GM23338 (cell line): ENCODE results near the gene FARP1. TPM values are rescaled to one million over a fixed set of nuclear protein-coding genes. Genes with fewer than 3 reads are reported as not detected.

Source experiments
- ATAC-seq: fragments of 200-7000 bp; cut with Tn5 transposase; 3 replicates; pipeline ENCODE4 v1.9.1; 2020
- DNase-seq: peaks from one replicate; pipeline ENCODE4 v3.0.0-alpha.2; 2015; ENCODE audit warnings: low spot score
- H2AFZ ChIP-seq: fragments of 200-600 bp; sonication (generic); 2 replicates; pipeline ENCODE4 v1.8.0; 2016; ENCODE audit warnings: antibody characterized with exemption, mild to moderate bottlenecking, moderate library complexity
- H3F3A ChIP-seq: fragments of 200-600 bp; sonication (generic); replicated peaks from 2 replicates; pipeline ENCODE4 v1.8.0; 2017; ENCODE audit warnings: antibody characterized with exemption, mixed run types, low read depth
- H3K27ac ChIP-seq: fragments of 200-600 bp; sonication (generic); 2 replicates; pipeline ENCODE4 v1.6.1; 2016; ENCODE audit warnings: low read depth
- H3K27me3 ChIP-seq: fragments of 200-600 bp; sonication (generic); 2 replicates; pipeline ENCODE4 v1.8.0; 2016; ENCODE audit warnings: mild to moderate bottlenecking, mixed run types, moderate library complexity; ENCODE audit not compliant: insufficient read depth
- H3K36me3 ChIP-seq: fragments of 200-600 bp; sonication (generic); 2 replicates; pipeline ENCODE4 v1.8.0; 2016; ENCODE audit warnings: mild to moderate bottlenecking; ENCODE audit not compliant: insufficient read depth
- H3K4me1 ChIP-seq: fragments of 200-600 bp; sonication (generic); 2 replicates; pipeline ENCODE4 v1.8.0; 2016; ENCODE audit warnings: mild to moderate bottlenecking, moderate library complexity; ENCODE audit not compliant: insufficient read depth
- H3K4me2 ChIP-seq: fragments of 200-600 bp; sonication (generic); 2 replicates; pipeline ENCODE4 v1.7.1; 2017; ENCODE audit warnings: mixed run types
- H3K4me3 ChIP-seq: fragments of 200-600 bp; sonication (generic); 2 replicates; pipeline ENCODE4 v1.6.1; 2016; ENCODE audit warnings: mixed run types
- H3K79me2 ChIP-seq: fragments of 200-600 bp; sonication (generic); replicated peaks from 2 replicates; pipeline ENCODE4 v1.8.0; 2017; ENCODE audit warnings: mild to moderate bottlenecking; ENCODE audit not compliant: insufficient read depth
- H3K9me2 ChIP-seq: fragments of 200-600 bp; sonication (generic); 2 replicates; pipeline ENCODE4 v1.8.0; 2017; ENCODE audit not compliant: insufficient read depth
- H4K20me1 ChIP-seq: fragments of 200-600 bp; sonication (generic); replicated peaks from 2 replicates; pipeline ENCODE4 v1.8.0; 2017; ENCODE audit warnings: mild to moderate bottlenecking; ENCODE audit not compliant: insufficient read depth
- H3K27ac Mint-ChIP-seq: 2 replicates; pipeline ENCODE4 v1.8.0; 2020; ENCODE audit warnings: inconsistent platforms, mild to moderate bottlenecking, moderate library complexity, mixed read lengths
- H3K27me3 Mint-ChIP-seq: 3 replicates; pipeline ENCODE4 v1.8.0; 2022; ENCODE audit warnings: low read depth, mild to moderate bottlenecking, moderate library complexity, mixed read lengths, inconsistent platforms; ENCODE audit not compliant: insufficient read depth, poor library complexity
- H3K36me3 Mint-ChIP-seq: 3 replicates; pipeline ENCODE4 v1.8.0; 2021; ENCODE audit warnings: low read depth, mild to moderate bottlenecking, inconsistent platforms, moderate library complexity, mixed read lengths
- H3K4me1 Mint-ChIP-seq: 3 replicates; pipeline ENCODE4 v1.8.0; 2020; ENCODE audit warnings: mild to moderate bottlenecking, inconsistent platforms, mixed read lengths
- H3K4me3 Mint-ChIP-seq: 3 replicates; pipeline ENCODE4 v1.8.0; 2021; ENCODE audit warnings: moderate library complexity, mild to moderate bottlenecking, inconsistent platforms, mixed read lengths
- H3K9me3 Mint-ChIP-seq: 3 replicates; pipeline ENCODE4 v1.8.0; 2020; ENCODE audit warnings: moderate library complexity, mild to moderate bottlenecking, inconsistent platforms, mixed read lengths
- CREB1 ChIP-seq: fragments of 250-450 bp; sonication (Bioruptor Pico); IDR thresholded peaks from 2 replicates; pipeline ENCODE4 v1.5.0; 2020; ENCODE audit warnings: low read depth, mild to moderate bottlenecking, moderate library complexity
- CTCF ChIP-seq, 2 experiments: fragments of 200-600 bp in 1 of 2; sonication (generic) in 1 of 2; conservative IDR thresholded peaks; 2 replicates each; pipeline versions ENCODE4 v1.5.1 to v1.6.1; 2016 to 2017; ENCODE audit warnings: antibody characterized with exemption in 2 of 2, low read depth in 2 of 2, mild to moderate bottlenecking in 2 of 2, moderate library complexity in 1 of 2
- ETS1 ChIP-seq: IDR thresholded peaks from 2 replicates; pipeline ENCODE4 v1.6.1; 2016; ENCODE audit warnings: antibody characterized with exemption
- EZH2 ChIP-seq: fragments of 200-600 bp; sonication (generic); IDR thresholded peaks from one replicate; pipeline ENCODE4 v1.8.0; 2017; ENCODE audit warnings: antibody characterized with exemption, mild to moderate bottlenecking, low read depth; ENCODE audit not compliant: unreplicated experiment
- EZH2phosphoT487 ChIP-seq: fragments of 200-600 bp; sonication (generic); IDR thresholded peaks from one replicate; pipeline ENCODE4 v1.8.1; 2018; ENCODE audit warnings: antibody characterized with exemption; ENCODE audit not compliant: unreplicated experiment
- JUNB ChIP-seq: IDR thresholded peaks from one replicate; pipeline ENCODE4 v1.6.1; 2016; ENCODE audit warnings: antibody characterized with exemption; ENCODE audit not compliant: unreplicated experiment
- NANOG ChIP-seq: IDR thresholded peaks from 2 replicates; pipeline ENCODE4 v1.6.1; 2016; ENCODE audit warnings: antibody characterized with exemption, borderline replicate concordance
- POLR2AphosphoS5 ChIP-seq: IDR thresholded peaks from 2 replicates; pipeline ENCODE4 v1.6.1; 2016; ENCODE audit warnings: antibody characterized with exemption, low read depth
- REST ChIP-seq: IDR thresholded peaks from one replicate; pipeline ENCODE4 v1.6.1; 2018; ENCODE audit warnings: antibody characterized with exemption; ENCODE audit not compliant: unreplicated experiment
- STAT1 ChIP-seq: IDR thresholded peaks from one replicate; pipeline ENCODE4 v1.6.1; 2016; ENCODE audit warnings: antibody characterized with exemption; ENCODE audit not compliant: unreplicated experiment
- ZNF114 ChIP-seq: fragments of 250-450 bp; sonication (Bioruptor Pico); IDR thresholded peaks from 2 replicates; pipeline ENCODE4 v1.5.0; 2020; ENCODE audit warnings: mild to moderate bottlenecking, moderate library complexity
- polyA plus RNA-seq: library from polyadenylated mRNA; unstranded; fragments of >200 nt; fragmentation: Nextera tagmentation; extraction: Ambion mirVana; gene quantifications from 2 replicates; pipeline ENCODE4 v1.2.1, GENCODE V29; 2016
- total RNA-seq: library from RNA; depleted of rRNA; stranded (reverse); fragments of >200 nt; shearing (Covaris generic); gene quantifications from 2 replicates; pipeline ENCODE4 v1.2.3, GENCODE V29; 2014

FARP1 gene
- total and polyA plus RNA-seq, 2 experiments from 2014 or later: 53.6 to 82.5 TPM

- Histone ChIP-seq H3K27ac (peak overlapping the region; percentile 50; the same call in 1 of the 2 replicates), H3K4me3 (no peak overlapping the region), H3K4me1 (no peaks in the 10 kb centered on the region), H3K36me3 (no peaks in the 10 kb centered on the region), H4K20me1 (no peaks in the 10 kb centered on the region), H3K27me3 (no peaks in the 10 kb centered on the region), H3K79me2 (peaks cover 22% of the 10 kb centered on the region), H3F3A (no peaks in the 10 kb centered on the region), H3K9me2 (no peaks in the 10 kb centered on the region), H2AFZ (no peak overlapping the region), H3K4me2 (no peak overlapping the region)
- H3K4me1 Mint-ChIP-seq: peaks cover 26% of the 10 kb centered on the region
- ATAC-seq (peak; percentile 43), DNase-seq (no peak)
- no peaks in the 10 kb centered on the region for H3K9me3 Mint-ChIP-seq
- TF ChIP-seq ETS1 (no peak), EZH2phosphoT487 (no peak), ZNF114 (CRISPR knock-in tag) (no peak), STAT1 (no peak), POLR2AphosphoS5 (no peak), CTCF (conservative IDR thresholded peaks at IDR 0.05; ENCODE audit: low read depth in 2 of 2) (0 out of 4 replicates have a peak, but pooled peaks of 1 of the 2 experiments have one; percentile 19)
- H3K4me3 Mint-ChIP-seq: no peak overlapping the region
- H3K36me3 Mint-ChIP-seq: no peaks in the 10 kb centered on the region; the same call in 2 of the 3 replicates
- no peaks in the 10 kb centered on the region for H3K27me3 Mint-ChIP-seq
- H3K27ac Mint-ChIP-seq: 0 out of 2 replicates have a peak overlapping the region, but pooled peaks have one; percentile 37
These were observed 202.4 kb downstream of the FARP1 start for GRCh38 chr13:98345107-98345935.

- Histone ChIP-seq H3K9me2 (no peaks in the 10 kb centered on the region), H3K4me1 (no peaks in the 10 kb centered on the region), H3K36me3 (no peaks in the 10 kb centered on the region), H3F3A (no peaks in the 10 kb centered on the region), H3K79me2 (peaks cover 26% of the 10 kb centered on the region), H3K27me3 (no peaks in the 10 kb centered on the region), H2AFZ (no peak overlapping the region), H3K4me3 (no peak overlapping the region), H4K20me1 (peaks cover 4% of the 10 kb centered on the region; the same call in 1 of the 2 replicates), H3K27ac (no peak overlapping the region), H3K4me2 (no peak overlapping the region)
- Mint-ChIP-seq H3K4me3 (no peak overlapping the region), H3K27me3 (peaks cover 2% of the 10 kb centered on the region), H3K36me3 (no peaks in the 10 kb centered on the region; the same call in 2 of the 3 replicates), H3K9me3 (no peaks in the 10 kb centered on the region), H3K27ac (peak overlapping the region; percentile 41; the same call in 1 of the 2 replicates), H3K4me1 (peaks cover 26% of the 10 kb centered on the region)
- DNase-seq (no peak), ATAC-seq (no peak)
- TF ChIP-seq ETS1: no peak
- TF ChIP-seq NANOG: no peak
- no peak for TF ChIP-seq EZH2
- no peak for TF ChIP-seq JUNB
- TF ChIP-seq CTCF (conservative IDR thresholded peaks at IDR 0.05; ENCODE audit: low read depth in 2 of 2): no peak
- no peak for TF ChIP-seq STAT1
- no peak for TF ChIP-seq EZH2phosphoT487
- TF ChIP-seq CREB1 (CRISPR knock-in tag): no peak
- no peak for TF ChIP-seq ZNF114 (CRISPR knock-in tag)
- no peak for TF ChIP-seq REST
These were observed 204.2 kb downstream of the FARP1 start for GRCh38 chr13:98346904-98347636.
